Vagina (tissue), 2 donors: ENCODE data around the gene CDCP1. TPM values are rescaled to one million over a fixed set of nuclear protein-coding genes. Genes with fewer than 3 reads are reported as not detected.

Experiments
- DNase-seq, 2 donors: peaks; one replicate each; pipeline ENCODE4 v3.0.0-alpha.2; 2017; ENCODE audit errors: extremely low spot score in 2 of 2
- H3K27ac ChIP-seq: fragments of 200-600 bp; sonication (generic); one replicate; pipeline ENCODE4 v1.5.1; 2019
- H3K27me3 ChIP-seq: fragments of 200-600 bp; sonication (generic); one replicate; pipeline ENCODE4 v1.5.1; 2019
- H3K36me3 ChIP-seq, 2 donors: fragments of 200-600 bp; sonication (generic); one replicate each; pipeline ENCODE4 v1.5.1; 2017 to 2019
- H3K4me1 ChIP-seq: fragments of 200-600 bp; sonication (generic); one replicate; pipeline ENCODE4 v1.5.1; 2019
- H3K4me3 ChIP-seq, 2 donors: fragments of 200-600 bp; sonication (generic); 1 replicate in 1 of 2; 2 replicates in 1 of 2; pipeline ENCODE4 v1.5.1; 2016 to 2019
- H3K9me3 ChIP-seq: fragments of 200-600 bp; sonication (generic); one replicate; pipeline ENCODE4 v1.5.1; 2019
- POLR2A ChIP-seq, 2 donors: fragments of 450-650 bp; IDR thresholded peaks; one replicate each; pipeline ENCODE4 v1.6.1; 2017; ENCODE audit warnings: antibody characterized with exemption in 2 of 2, mild to moderate bottlenecking in 2 of 2, moderate library complexity in 2 of 2
- POLR2AphosphoS5 ChIP-seq, 2 donors: sonication (generic); formaldehyde crosslinking; IDR thresholded peaks; one replicate each; pipeline ENCODE4 v1.9.0; 2017; ENCODE audit warnings: antibody characterized with exemption in 2 of 2, mild to moderate bottlenecking in 2 of 2, low read depth in 1 of 2; ENCODE audit not compliant: insufficient read depth in 1 of 2
- intact Hi-C: fragments of 100-400 bp; cut with DNase I; formaldehyde crosslinking; loops from one replicate; pipeline ENCODE4 v1.15.1; 2023
- total RNA-seq: library from RNA; depleted of rRNA; stranded (reverse); fragments of >200 nt; gene quantifications from one replicate; pipeline ENCODE4 v1.2.3, GENCODE V29; 2016
- TF ChIP-seq, protein P1 (sequence below), 3 experiments: fragments of 450-650 bp in 2 of 3; fragments of 200-600 bp in 1 of 3; sonication (generic) in 1 of 3; IDR thresholded peaks; one replicate each; pipeline ENCODE4 v1.5.1; 2017 to 2019; ENCODE audit warnings: antibody characterized with exemption in 3 of 3, mild to moderate bottlenecking in 2 of 3, moderate library complexity in 2 of 3

Gene CDCP1
- total RNA-seq, 1 donor from 2014 or later, result 27.5 TPM

DNA sequence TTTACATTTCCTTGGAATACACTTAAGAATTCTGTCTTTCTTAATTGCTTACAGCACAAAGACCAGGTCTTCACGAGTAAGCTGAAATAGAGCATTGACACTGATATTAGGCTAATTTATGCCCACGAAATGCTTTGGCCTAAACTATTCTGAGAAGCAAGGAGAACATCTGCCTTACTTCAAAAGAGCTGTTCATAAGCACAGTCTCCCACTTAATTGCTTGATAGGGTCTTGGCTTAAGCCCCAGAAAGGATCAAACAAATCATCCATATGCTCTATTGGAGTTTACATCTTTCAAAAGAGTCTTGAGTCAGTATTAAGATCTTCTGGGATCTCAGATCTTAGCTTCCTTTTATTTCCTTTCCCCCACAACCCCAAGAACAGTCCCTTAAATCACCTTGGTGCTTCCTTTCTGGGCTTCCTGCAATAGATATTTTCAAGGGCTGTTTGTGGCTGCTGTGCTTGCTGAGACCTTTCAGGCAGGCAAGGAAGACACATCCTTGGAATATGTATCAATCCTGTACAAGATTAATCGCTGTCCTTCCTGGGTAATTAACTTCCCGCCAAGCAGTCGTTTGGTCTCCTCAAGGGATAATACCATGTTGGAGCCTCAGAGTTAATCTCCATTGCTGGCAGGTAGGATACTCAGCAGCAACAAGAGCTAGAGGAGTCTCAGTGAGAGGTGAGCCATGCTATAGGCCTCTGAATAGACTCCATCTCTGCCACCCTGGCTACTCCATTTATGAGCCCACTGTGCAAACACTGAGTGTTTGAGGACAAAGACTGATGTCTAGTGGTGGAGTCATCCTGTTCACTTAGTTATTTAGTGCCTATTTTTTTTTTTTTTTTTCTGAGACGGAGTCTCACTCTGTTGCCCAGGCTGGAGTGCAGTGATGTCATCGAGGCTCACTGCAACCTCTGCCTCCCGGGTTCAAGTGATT lies 42.8 kb upstream of the CDCP1 start:
- Histone ChIP-seq H3K4me3 (no peak overlapping the region), H3K9me3 (no peaks in the 10 kb centered on the region), H3K36me3 (no peaks in the 10 kb centered on the region), H3K4me1 (peaks cover 8% of the 10 kb centered on the region), H3K27ac (no peak overlapping the region), H3K27me3 (no peaks in the 10 kb centered on the region)
- DNase-seq, result no peak
- no peak for TF ChIP-seq POLR2A (IDR thresholded peaks at IDR 0.05)
- no peak for TF ChIP-seq POLR2AphosphoS5 (IDR thresholded peaks at IDR 0.05; ENCODE audit: insufficient read depth in 1 of 2, low read depth in 1 of 2)
- TF ChIP-seq, protein P1, sequence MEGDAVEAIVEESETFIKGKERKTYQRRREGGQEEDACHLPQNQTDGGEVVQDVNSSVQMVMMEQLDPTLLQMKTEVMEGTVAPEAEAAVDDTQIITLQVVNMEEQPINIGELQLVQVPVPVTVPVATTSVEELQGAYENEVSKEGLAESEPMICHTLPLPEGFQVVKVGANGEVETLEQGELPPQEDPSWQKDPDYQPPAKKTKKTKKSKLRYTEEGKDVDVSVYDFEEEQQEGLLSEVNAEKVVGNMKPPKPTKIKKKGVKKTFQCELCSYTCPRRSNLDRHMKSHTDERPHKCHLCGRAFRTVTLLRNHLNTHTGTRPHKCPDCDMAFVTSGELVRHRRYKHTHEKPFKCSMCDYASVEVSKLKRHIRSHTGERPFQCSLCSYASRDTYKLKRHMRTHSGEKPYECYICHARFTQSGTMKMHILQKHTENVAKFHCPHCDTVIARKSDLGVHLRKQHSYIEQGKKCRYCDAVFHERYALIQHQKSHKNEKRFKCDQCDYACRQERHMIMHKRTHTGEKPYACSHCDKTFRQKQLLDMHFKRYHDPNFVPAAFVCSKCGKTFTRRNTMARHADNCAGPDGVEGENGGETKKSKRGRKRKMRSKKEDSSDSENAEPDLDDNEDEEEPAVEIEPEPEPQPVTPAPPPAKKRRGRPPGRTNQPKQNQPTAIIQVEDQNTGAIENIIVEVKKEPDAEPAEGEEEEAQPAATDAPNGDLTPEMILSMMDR (IDR thresholded peaks at IDR 0.05), result no peak
- intact Hi-C loops, result no loop called here

DNA sequence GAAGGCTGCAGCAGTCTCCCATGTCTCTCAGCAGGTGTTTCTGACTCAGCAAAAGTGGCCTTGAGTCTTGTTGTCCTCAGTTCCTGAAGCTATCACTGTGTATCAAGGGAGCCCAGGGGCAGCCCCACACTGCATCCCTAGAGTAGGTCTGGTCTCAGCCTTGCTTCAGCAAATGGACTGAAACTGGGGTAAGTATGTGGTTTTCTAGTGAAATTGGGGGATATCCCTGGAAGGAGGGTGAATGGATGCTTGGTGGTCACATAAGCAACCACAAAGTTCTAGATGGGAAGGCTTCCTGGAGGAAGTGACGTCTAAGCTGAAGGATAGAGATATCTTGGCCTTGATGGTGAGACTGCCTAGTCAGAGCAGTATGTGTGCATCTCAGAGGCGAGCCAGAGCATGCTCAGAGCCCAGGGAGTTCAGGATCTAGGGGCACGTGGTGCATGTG lies 41.5 kb upstream of the CDCP1 start:
- intact Hi-C loops, result no loop called here
- Histone ChIP-seq H3K4me3 (no peak overlapping the region), H3K36me3 (no peaks in the 10 kb centered on the region), H3K27ac (no peak overlapping the region), H3K27me3 (no peaks in the 10 kb centered on the region), H3K4me1 (peaks cover 21% of the 10 kb centered on the region), H3K9me3 (no peaks in the 10 kb centered on the region)
- DNase-seq, result no peak
- TF ChIP-seq, protein P1 (IDR thresholded peaks at IDR 0.05), result no peak
- TF ChIP-seq POLR2AphosphoS5 (IDR thresholded peaks at IDR 0.05; ENCODE audit: insufficient read depth in 1 of 2, low read depth in 1 of 2) (no peak), POLR2A (IDR thresholded peaks at IDR 0.05) (no peak)

DNA sequence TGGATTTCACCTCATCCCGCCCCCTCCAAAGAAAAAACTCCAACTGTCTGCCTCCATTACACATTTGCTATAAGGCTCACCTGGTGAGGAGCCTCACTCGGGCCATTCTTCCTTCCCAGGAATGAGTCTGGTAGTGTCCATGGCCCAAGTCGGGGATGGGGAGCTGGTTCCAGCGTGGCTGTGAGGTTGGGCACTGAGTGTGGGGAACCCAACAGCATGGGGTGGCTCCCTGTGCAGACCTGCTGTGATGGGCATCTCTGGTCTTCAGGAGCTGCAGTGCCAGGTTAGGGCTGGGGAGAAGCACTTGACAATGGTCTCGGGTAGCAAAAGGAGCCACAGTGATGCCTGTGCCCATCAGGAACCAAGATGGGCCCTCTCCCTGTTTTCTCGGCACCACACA lies 40.7 kb upstream of the CDCP1 start:
- Histone ChIP-seq H3K9me3 (no peaks in the 10 kb centered on the region), H3K36me3 (no peaks in the 10 kb centered on the region), H3K27ac (no peak overlapping the region), H3K4me3 (no peak overlapping the region), H3K27me3 (no peaks in the 10 kb centered on the region), H3K4me1 (peaks cover 22% of the 10 kb centered on the region)
- no peak for DNase-seq
- TF ChIP-seq POLR2A (IDR thresholded peaks at IDR 0.05) (no peak), POLR2AphosphoS5 (IDR thresholded peaks at IDR 0.05; ENCODE audit: insufficient read depth in 1 of 2, low read depth in 1 of 2) (no peak)
- TF ChIP-seq, protein P1 (IDR thresholded peaks at IDR 0.05), result no peak
- intact Hi-C loops, result no loop called here

DNA sequence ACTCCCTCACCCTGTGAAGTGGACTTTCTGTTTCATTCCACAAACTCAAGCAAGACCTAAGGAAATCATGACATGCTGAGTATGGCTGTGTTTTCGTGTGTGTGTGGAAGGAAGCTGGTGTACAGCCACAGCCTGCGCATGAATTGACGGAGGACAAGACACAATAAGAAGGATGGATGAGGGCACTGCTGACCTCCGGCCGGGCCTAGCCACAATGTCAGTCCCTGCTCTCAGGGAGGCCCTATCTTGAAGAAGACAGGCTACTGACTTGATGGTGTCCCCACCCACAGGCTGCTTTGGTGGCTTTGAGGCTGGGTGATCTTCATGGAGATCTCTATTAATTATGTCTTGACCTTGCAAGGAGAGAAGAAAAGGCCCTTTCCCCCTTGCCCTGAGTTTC lies 39.3 kb upstream of the CDCP1 start:
- Histone ChIP-seq H3K4me3 (no peak overlapping the region), H3K27ac (no peak overlapping the region), H3K9me3 (no peaks in the 10 kb centered on the region), H3K27me3 (no peaks in the 10 kb centered on the region), H3K4me1 (peaks cover 22% of the 10 kb centered on the region), H3K36me3 (no peaks in the 10 kb centered on the region)
- no peak for DNase-seq
- TF ChIP-seq, protein P1 (IDR thresholded peaks at IDR 0.05), result no peak
- intact Hi-C loops, result no loop called here

DNA sequence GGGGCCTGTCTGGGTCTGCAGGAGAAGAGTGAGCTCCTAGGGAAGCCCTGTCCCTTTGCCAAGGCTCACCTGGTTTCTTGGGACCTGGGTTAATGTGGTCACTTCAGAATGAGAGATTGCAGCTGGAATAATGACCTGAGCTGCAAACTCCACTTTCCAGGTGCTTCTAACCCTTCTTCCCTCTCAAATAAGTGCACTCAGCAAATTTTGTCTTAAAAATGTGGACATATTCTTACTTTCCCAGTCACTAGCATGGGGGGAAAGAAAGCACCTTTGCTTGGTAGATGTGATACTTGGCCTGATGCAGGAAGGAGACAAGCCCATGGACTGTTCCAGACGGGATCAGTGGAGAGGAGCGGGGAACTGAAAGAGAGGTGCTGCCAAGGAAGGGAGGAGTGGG lies 38.9 kb upstream of the CDCP1 start:
- no peak overlapping the region for H3K27ac ChIP-seq

More for the DNA sequence above, 38.9 kb upstream of the CDCP1 start:
- intact Hi-C loops, result no loop called here
- no peaks in the 10 kb centered on the region for H3K27me3 ChIP-seq
- TF ChIP-seq POLR2AphosphoS5 (IDR thresholded peaks at IDR 0.05; ENCODE audit: insufficient read depth in 1 of 2, low read depth in 1 of 2) (no peak), POLR2A (IDR thresholded peaks at IDR 0.05) (no peak)
- TF ChIP-seq, protein P1 (IDR thresholded peaks at IDR 0.05), result no peak
- H3K4me1 ChIP-seq, result peaks cover 22% of the 10 kb centered on the region
- no peaks in the 10 kb centered on the region for H3K9me3 ChIP-seq
- no peaks in the 10 kb centered on the region for H3K36me3 ChIP-seq
- DNase-seq, result no peak
- no peak overlapping the region for H3K4me3 ChIP-seq
